Glutamatergic neuron (in vitro differentiated cells): ENCODE results near the gene EPHA10. TPM values are rescaled to one million over a fixed set of nuclear protein-coding genes. Genes with fewer than 3 reads are reported as not detected.
"Not testable (repeated sequence)": the region's sequence is repeated elsewhere in the genome, so short reads cannot be mapped to it uniquely, and the experiment has no call there.

Experiments
- DNase-seq: peaks from one replicate; pipeline ENCODE4 v3.0.0; 2022
- H3K27ac Mint-ChIP-seq: one replicate; pipeline ENCODE4 v1.8.0; 2020; ENCODE audit warnings: mild to moderate bottlenecking, mixed read lengths, inconsistent platforms; ENCODE audit not compliant: unreplicated experiment
- H3K27me3 Mint-ChIP-seq: one replicate; pipeline ENCODE4 v1.8.0; 2020; ENCODE audit warnings: mild to moderate bottlenecking, moderate library complexity, mixed read lengths, inconsistent platforms; ENCODE audit not compliant: unreplicated experiment
- H3K36me3 Mint-ChIP-seq: one replicate; pipeline ENCODE4 v1.8.0; 2020; ENCODE audit warnings: mild to moderate bottlenecking, mixed read lengths, inconsistent platforms; ENCODE audit not compliant: unreplicated experiment
- H3K4me1 Mint-ChIP-seq: one replicate; pipeline ENCODE4 v1.8.0; 2020; ENCODE audit warnings: mild to moderate bottlenecking, low read depth, mixed read lengths, inconsistent platforms; ENCODE audit not compliant: unreplicated experiment
- H3K4me3 Mint-ChIP-seq: one replicate; pipeline ENCODE4 v1.8.0; 2020; ENCODE audit warnings: mild to moderate bottlenecking, mixed read lengths, inconsistent platforms; ENCODE audit not compliant: unreplicated experiment
- H3K9me3 Mint-ChIP-seq: one replicate; pipeline ENCODE4 v1.8.0; 2020; ENCODE audit warnings: mild to moderate bottlenecking, moderate library complexity, mixed read lengths, inconsistent platforms; ENCODE audit not compliant: unreplicated experiment
- CTCF ChIP-seq: fragments of 200-600 bp; sonication (generic); IDR thresholded peaks from one replicate; pipeline ENCODE4 v1.5.0; 2021; ENCODE audit not compliant: partially characterized antibody, unreplicated experiment
- total RNA-seq: library from RNA; stranded (reverse); fragmentation: NEBNext Ultra II Directional; extraction: Animal tissue kit (Norgen Biotek cat#: 25700); gene quantifications from one replicate; pipeline ENCODE4 v1.2.1, GENCODE V29; 2021; ENCODE audit not compliant: unreplicated experiment

The EPHA10 gene
- total RNA-seq, 1 donor from 2014 or later: 4.8 TPM

- Mint-ChIP-seq H3K9me3 (peaks cover 2% of the 10 kb centered on the region), H3K4me1 (no peaks in the 10 kb centered on the region), H3K27me3 (peaks cover 9% of the 10 kb centered on the region), H3K4me3 (peak overlapping the region; percentile 69), H3K27ac (no peak overlapping the region), H3K36me3 (peaks cover 2% of the 10 kb centered on the region)
- DNase-seq: peak; percentile 25
- no peak for TF ChIP-seq CTCF
These were observed 28.2 kb upstream of the EPHA10 start for GRCh38 chr1:37792943-37793686.

GRCh38 chr1:37782491-37782890 lies 17.6 kb upstream of the EPHA10 start:
- Mint-ChIP-seq H3K4me1 (no peaks in the 10 kb centered on the region), H3K9me3 (peaks cover 3% of the 10 kb centered on the region), H3K36me3 (no peaks in the 10 kb centered on the region), H3K4me3 (no peak overlapping the region), H3K27me3 (peaks cover 4% of the 10 kb centered on the region), H3K27ac (no peak overlapping the region)
- DNase-seq: no peak
- TF ChIP-seq CTCF: no peak

GRCh38 chr1:37778654-37779053 lies 13.7 kb upstream of the EPHA10 start:
- Mint-ChIP-seq H3K36me3 (no peaks in the 10 kb centered on the region), H3K4me1 (no peaks in the 10 kb centered on the region), H3K27ac (no peak overlapping the region), H3K9me3 (peaks cover 2% of the 10 kb centered on the region), H3K27me3 (peaks cover 2% of the 10 kb centered on the region), H3K4me3 (no peak overlapping the region)
- no peak for TF ChIP-seq CTCF
- DNase-seq: no peak

- H3K27me3 Mint-ChIP-seq: peaks cover 5% of the 10 kb centered on the region
- H3K4me3 Mint-ChIP-seq: no peak overlapping the region
- no peaks in the 10 kb centered on the region for H3K4me1 Mint-ChIP-seq
- no peak overlapping the region for H3K27ac Mint-ChIP-seq
- H3K9me3 Mint-ChIP-seq: peaks cover 2% of the 10 kb centered on the region
- no peaks in the 10 kb centered on the region for H3K36me3 Mint-ChIP-seq
- no peak for DNase-seq
- no peak for TF ChIP-seq CTCF
These were observed 12.1 kb upstream of the EPHA10 start for GRCh38 chr1:37776946-37777516.

GRCh38 chr1:37771440-37771839 lies 6.5 kb upstream of the EPHA10 start:
- peaks cover 12% of the 10 kb centered on the region for H3K27me3 Mint-ChIP-seq
- not testable (repeated sequence) for H3K4me1 Mint-ChIP-seq, H3K4me3 Mint-ChIP-seq, H3K27ac Mint-ChIP-seq, DNase-seq, H3K9me3 Mint-ChIP-seq, H3K36me3 Mint-ChIP-seq
